SK-N-SH treated with all-trans-retinoic acid at 6 μM for 48 hours (cell line): Measurements from ENCODE around the gene APOBEC3H.

Experiments used
- ATAC-seq: fragments of 200-7000 bp; cut with Tn5 transposase; 3 replicates; pipeline ENCODE4 v1.9.1; 2020; ENCODE audit warnings: mild to moderate bottlenecking, moderate library complexity
- BACH2 ChIP-seq: fragments of 250-450 bp; sonication (Bioruptor Pico); IDR thresholded peaks from 2 replicates; pipeline ENCODE4 v1.9.0; 2021; ENCODE audit warnings: mild to moderate bottlenecking, borderline replicate concordance
- CREB5 ChIP-seq: fragments of 250-450 bp; sonication (Bioruptor Pico); IDR thresholded peaks from 2 replicates; pipeline ENCODE4 v1.5.1; 2020; ENCODE audit warnings: low read depth, mild to moderate bottlenecking, moderate library complexity
- CSDC2 ChIP-seq: fragments of 250-450 bp; sonication (Bioruptor Pico); IDR thresholded peaks from 2 replicates; pipeline ENCODE4 v1.5.0; 2020; ENCODE audit warnings: mild to moderate bottlenecking, moderate library complexity
- ESRRG ChIP-seq: fragments of 250-450 bp; sonication (Bioruptor Pico); IDR thresholded peaks from 2 replicates; pipeline ENCODE4 v1.6.1; 2021; ENCODE audit warnings: mild to moderate bottlenecking
- GLIS3 ChIP-seq: fragments of 250-450 bp; sonication (Bioruptor Pico); IDR thresholded peaks from 2 replicates; pipeline ENCODE4 v1.5.0; 2020; ENCODE audit warnings: mild to moderate bottlenecking, moderate library complexity
- ISL1 ChIP-seq: fragments of 250-450 bp; sonication (Bioruptor Pico); IDR thresholded peaks from 2 replicates; pipeline ENCODE4 v2.1.2; 2022; ENCODE audit warnings: mild to moderate bottlenecking, moderate library complexity
- OSR1 ChIP-seq: fragments of 250-450 bp; sonication (Bioruptor Pico); IDR thresholded peaks from 2 replicates; pipeline ENCODE4 v1.8.0; 2022; ENCODE audit warnings: moderate library complexity, mild to moderate bottlenecking, inconsistent platforms
- POU6F1 ChIP-seq: fragments of 250-450 bp; sonication (Bioruptor Pico); IDR thresholded peaks from 2 replicates; pipeline ENCODE4 v1.8.0; 2021; ENCODE audit warnings: low read depth, mild to moderate bottlenecking, moderate library complexity, borderline replicate concordance
- PPARA ChIP-seq: fragments of 250-450 bp; sonication (Bioruptor Pico); IDR thresholded peaks from 2 replicates; pipeline ENCODE4 v1.5.0; 2020; ENCODE audit warnings: mild to moderate bottlenecking, borderline replicate concordance
- RARB ChIP-seq: fragments of 250-450 bp; sonication (Bioruptor Pico); IDR thresholded peaks from 2 replicates; pipeline ENCODE4 v1.8.0; 2021; ENCODE audit warnings: mild to moderate bottlenecking, moderate library complexity
- SNAI2 ChIP-seq: fragments of 250-450 bp; sonication (Bioruptor Pico); IDR thresholded peaks from 2 replicates; pipeline ENCODE4 v1.5.0; 2020; ENCODE audit warnings: mild to moderate bottlenecking, moderate library complexity
- TCF4 ChIP-seq: fragments of 250-450 bp; sonication (Bioruptor Pico); IDR thresholded peaks from 2 replicates; pipeline ENCODE4 v1.8.0; 2021; ENCODE audit warnings: mild to moderate bottlenecking, moderate library complexity, borderline replicate concordance
- TOX ChIP-seq: fragments of 250-450 bp; sonication (Bioruptor Pico); IDR thresholded peaks from 2 replicates; pipeline ENCODE4 v1.8.0; 2021; ENCODE audit warnings: mild to moderate bottlenecking, moderate library complexity, borderline replicate concordance
- TSHZ2 ChIP-seq: fragments of 250-450 bp; sonication (Bioruptor Pico); IDR thresholded peaks from 2 replicates; pipeline ENCODE4 v1.5.0; 2020; ENCODE audit warnings: mild to moderate bottlenecking, moderate library complexity
- ZC3H10 ChIP-seq: fragments of 250-450 bp; sonication (Bioruptor Pico); IDR thresholded peaks from 2 replicates; pipeline ENCODE4 v1.5.1; 2021; ENCODE audit warnings: mild to moderate bottlenecking, moderate library complexity
- ZFP30 ChIP-seq: fragments of 450-650 bp; formaldehyde crosslinking; IDR thresholded peaks from 2 replicates; pipeline ENCODE4 v1.5.0; 2022; ENCODE audit warnings: mild to moderate bottlenecking, moderate library complexity
- ZNF565 ChIP-seq: fragments of 450-650 bp; formaldehyde crosslinking; conservative IDR thresholded peaks from 2 replicates; pipeline ENCODE4 v1.5.0; 2020; ENCODE audit warnings: low read depth, mild to moderate bottlenecking, moderate library complexity
- ZNF8 ChIP-seq: fragments of 450-650 bp; formaldehyde crosslinking; IDR thresholded peaks from 2 replicates; pipeline ENCODE4 v1.5.0; 2020; ENCODE audit warnings: mild to moderate bottlenecking, moderate library complexity
- TF ChIP-seq, protein P1 (sequence below): fragments of 250-450 bp; sonication (Bioruptor Pico); IDR thresholded peaks from 2 replicates; pipeline ENCODE4 v1.8.0; 2020; ENCODE audit warnings: mild to moderate bottlenecking, moderate library complexity, borderline replicate concordance
- TF ChIP-seq, protein P2 (sequence below): fragments of 250-450 bp; sonication (Bioruptor Pico); IDR thresholded peaks from 2 replicates; pipeline ENCODE4 v1.5.1; 2021; ENCODE audit warnings: mild to moderate bottlenecking, moderate library complexity

The APOBEC3H gene

GRCh38 chr22:39115570-39115969 lies 18.5 kb downstream of the APOBEC3H start:
- TF ChIP-seq POU6F1 (CRISPR knock-in tag) (no peak), SNAI2 (CRISPR knock-in tag) (no peak), ZNF8 (CRISPR knock-in tag) (no peak), PPARA (CRISPR knock-in tag) (no peak), GLIS3 (CRISPR knock-in tag) (no peak), ZNF565 (CRISPR knock-in tag) (no peak), ZFP30 (no peak), RARB (CRISPR knock-in tag) (no peak), ESRRG (no peak), ZC3H10 (CRISPR knock-in tag) (no peak), BACH2 (CRISPR knock-in tag) (no peak), CSDC2 (CRISPR knock-in tag) (no peak), TSHZ2 (CRISPR knock-in tag) (no peak), ISL1 (no peak), CREB5 (CRISPR knock-in tag) (no peak), OSR1 (CRISPR knock-in tag) (no peak)
- TF ChIP-seq, protein P1, sequence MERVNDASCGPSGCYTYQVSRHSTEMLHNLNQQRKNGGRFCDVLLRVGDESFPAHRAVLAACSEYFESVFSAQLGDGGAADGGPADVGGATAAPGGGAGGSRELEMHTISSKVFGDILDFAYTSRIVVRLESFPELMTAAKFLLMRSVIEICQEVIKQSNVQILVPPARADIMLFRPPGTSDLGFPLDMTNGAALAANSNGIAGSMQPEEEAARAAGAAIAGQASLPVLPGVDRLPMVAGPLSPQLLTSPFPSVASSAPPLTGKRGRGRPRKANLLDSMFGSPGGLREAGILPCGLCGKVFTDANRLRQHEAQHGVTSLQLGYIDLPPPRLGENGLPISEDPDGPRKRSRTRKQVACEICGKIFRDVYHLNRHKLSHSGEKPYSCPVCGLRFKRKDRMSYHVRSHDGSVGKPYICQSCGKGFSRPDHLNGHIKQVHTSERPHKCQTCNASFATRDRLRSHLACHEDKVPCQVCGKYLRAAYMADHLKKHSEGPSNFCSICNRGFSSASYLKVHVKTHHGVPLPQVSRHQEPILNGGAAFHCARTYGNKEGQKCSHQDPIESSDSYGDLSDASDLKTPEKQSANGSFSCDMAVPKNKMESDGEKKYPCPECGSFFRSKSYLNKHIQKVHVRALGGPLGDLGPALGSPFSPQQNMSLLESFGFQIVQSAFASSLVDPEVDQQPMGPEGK, result no peak
- ATAC-seq, result no peak

DNA sequence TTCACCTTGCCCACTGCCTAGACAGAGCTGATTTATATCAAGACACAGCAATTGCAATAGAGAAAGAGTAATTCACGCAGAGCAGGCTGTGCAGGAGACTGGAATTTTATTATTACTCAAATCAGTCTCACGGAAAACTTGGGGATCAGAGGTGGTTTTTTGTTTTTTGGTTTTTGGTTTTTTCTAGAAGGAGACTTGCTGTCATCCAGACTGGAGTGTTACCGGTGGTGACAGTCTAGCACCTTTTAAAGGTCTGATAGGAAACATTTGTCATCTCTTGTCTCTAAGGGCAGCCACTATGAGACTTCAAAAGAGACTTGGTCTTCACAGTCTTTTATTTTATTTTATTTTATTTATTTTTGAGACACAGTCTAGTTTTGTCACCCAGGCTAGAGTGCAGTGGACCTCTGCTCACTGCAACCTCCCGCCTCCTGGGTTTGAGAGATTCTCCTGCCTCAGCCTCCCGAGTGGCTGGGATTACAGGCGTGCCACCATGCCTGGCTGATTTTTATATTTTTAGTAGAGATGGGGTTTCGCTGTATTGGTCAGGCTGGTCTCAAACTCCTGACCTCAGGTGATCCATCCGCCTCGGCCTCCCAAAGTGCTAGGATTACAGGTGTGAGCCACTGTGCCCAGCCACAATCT lies 19.1 kb downstream of the APOBEC3H start:
- TF ChIP-seq TOX (CRISPR knock-in tag), result no peak
- TF ChIP-seq TCF4 (CRISPR knock-in tag), result no peak
- TF ChIP-seq, protein P2, sequence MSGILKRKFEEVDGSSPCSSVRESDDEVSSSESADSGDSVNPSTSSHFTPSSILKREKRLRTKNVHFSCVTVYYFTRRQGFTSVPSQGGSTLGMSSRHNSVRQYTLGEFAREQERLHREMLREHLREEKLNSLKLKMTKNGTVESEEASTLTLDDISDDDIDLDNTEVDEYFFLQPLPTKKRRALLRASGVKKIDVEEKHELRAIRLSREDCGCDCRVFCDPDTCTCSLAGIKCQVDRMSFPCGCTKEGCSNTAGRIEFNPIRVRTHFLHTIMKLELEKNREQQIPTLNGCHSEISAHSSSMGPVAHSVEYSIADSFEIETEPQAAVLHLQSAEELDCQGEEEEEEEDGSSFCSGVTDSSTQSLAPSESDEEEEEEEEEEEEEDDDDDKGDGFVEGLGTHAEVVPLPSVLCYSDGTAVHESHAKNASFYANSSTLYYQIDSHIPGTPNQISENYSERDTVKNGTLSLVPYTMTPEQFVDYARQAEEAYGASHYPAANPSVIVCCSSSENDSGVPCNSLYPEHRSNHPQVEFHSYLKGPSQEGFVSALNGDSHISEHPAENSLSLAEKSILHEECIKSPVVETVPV, result no peak
- no peak for TF ChIP-seq CREB5 (CRISPR knock-in tag)
- TF ChIP-seq BACH2 (CRISPR knock-in tag), result no peak
- TF ChIP-seq RARB (CRISPR knock-in tag), result no peak
- TF ChIP-seq POU6F1 (CRISPR knock-in tag), result no peak
- ATAC-seq, result no peak
